T-cell (primary cell): ENCODE measurements around the gene TSC2. TPM values are rescaled to one million over a fixed set of nuclear protein-coding genes. Genes with fewer than 3 reads are reported as not detected.

Experiments used
- ATAC-seq, 4 experiments: fragments of 200-7000 bp in 3 of 4; fragments of 150-1000 bp in 1 of 4; cut with Tn5 transposase; replicated peaks in 1 of 4; 1 replicate in 3 of 4; 2 replicates in 1 of 4; pipeline ENCODE4 v1.10.0; 2021; ENCODE audit warnings: moderate library complexity in 3 of 4, mild to moderate bottlenecking in 2 of 4, moderate number of reproducible peaks in 1 of 4
- CTCF ChIA-PET, 2 donors: fragments of 300-600 bp; sonication (Branson Sonifier 250); formaldehyde crosslinking; loops; one replicate each; lab custom pipeline; 2022; ENCODE audit warnings: antibody characterized with exemption in 2 of 2; lab: Charles Lee
- POLR2A ChIA-PET, 2 donors: fragments of 300-600 bp; sonication (Branson Sonifier 250); formaldehyde crosslinking; loops; one replicate each; lab custom pipeline; 2022; ENCODE audit warnings: antibody characterized with exemption in 2 of 2; lab: Charles Lee
- DNase-seq, 35 experiments: peaks; one replicate each; pipeline versions ENCODE4 v3.0.0 to v3.0.0-alpha.2; 2013 to 2023
- H3K27ac ChIP-seq: one replicate; pipeline ENCODE4 v1.5.1; 2013; ENCODE audit warnings: low read length
- H3K27me3 ChIP-seq, 2 experiments: replicated peaks in 1 of 2; 1 replicate in 1 of 2; 2 replicates in 1 of 2; pipeline versions ENCODE4 v1.6.1 to v1.7.0; 2013; ENCODE audit warnings: low read length in 1 of 2, mixed read lengths in 1 of 2; ENCODE audit not compliant: control insufficient read depth in 2 of 2, insufficient read depth in 2 of 2; ENCODE audit errors: extremely low read depth in 1 of 2
- H3K36me3 ChIP-seq, 2 donors: 1 replicate in 1 of 2; 2 replicates in 1 of 2; pipeline versions ENCODE4 v1.6.1 to v1.7.0; 2013; ENCODE audit warnings: low read length in 1 of 2; ENCODE audit not compliant: control insufficient read depth in 2 of 2, insufficient read depth in 1 of 2; ENCODE audit errors: extremely low read depth in 1 of 2
- H3K4me1 ChIP-seq, 2 experiments: 1 replicate in 1 of 2; 2 replicates in 1 of 2; pipeline versions ENCODE4 v1.6.1 to v1.7.0; 2013; ENCODE audit warnings: low read length in 2 of 2, mixed read lengths in 1 of 2; ENCODE audit not compliant: insufficient read depth in 2 of 2, control insufficient read depth in 1 of 2; ENCODE audit errors: extremely low read depth in 1 of 2
- H3K4me3 ChIP-seq, 2 donors: 1 replicate in 1 of 2; 2 replicates in 1 of 2; pipeline versions ENCODE4 v1.5.1 to v1.7.0; 2013; ENCODE audit warnings: mild to moderate bottlenecking in 2 of 2, low read length in 1 of 2, moderate library complexity in 1 of 2; ENCODE audit not compliant: control insufficient read depth in 1 of 2; ENCODE audit errors: extremely low read depth in 1 of 2
- H3K9me3 ChIP-seq: 2 replicates; pipeline ENCODE4 v1.7.0; 2013
- H3K27ac Mint-ChIP-seq, 2 donors: one replicate each; pipeline ENCODE4 v1.8.0; 2020 to 2021; ENCODE audit warnings: mild to moderate bottlenecking in 2 of 2, mixed read lengths in 2 of 2
- H3K27me3 Mint-ChIP-seq, 2 donors: one replicate each; pipeline ENCODE4 v1.8.0; 2021 to 2022; ENCODE audit warnings: mixed read lengths in 2 of 2
- H3K36me3 Mint-ChIP-seq: one replicate; pipeline ENCODE4 v1.8.0; 2021; ENCODE audit warnings: mixed read lengths
- H3K4me1 Mint-ChIP-seq, 3 donors: one replicate each; pipeline ENCODE4 v1.8.0; 2020 to 2022; ENCODE audit warnings: mixed read lengths in 3 of 3, mild to moderate bottlenecking in 1 of 3
- H3K4me3 Mint-ChIP-seq, 3 donors: one replicate each; pipeline ENCODE4 v1.8.0; 2020 to 2022; ENCODE audit warnings: mild to moderate bottlenecking in 3 of 3, mixed read lengths in 3 of 3, moderate library complexity in 3 of 3
- H3K9me3 Mint-ChIP-seq, 3 donors: one replicate each; pipeline ENCODE4 v1.8.0; 2020 to 2022; ENCODE audit warnings: mixed read lengths in 3 of 3
- WGBS: methylation state at CpG from one replicate; pipeline ENCODE4 v1.1.5; 2013; ENCODE audit warnings: missing lambda C conversion rate; ENCODE audit not compliant: insufficient coverage; 5-methylcytosine and 5-hydroxymethylcytosine counted together
- total RNA-seq, 35 experiments: library from RNA in 6 of 35; stranded (reverse) in 6 of 35; fragments of 120-200 nt in 1 of 35; gene quantifications; one replicate each; pipeline versions ENCODE4 v1.2.1 to v1.2.4 and lab custom pipeline; 2013 to 2026

Gene TSC2
- total RNA-seq, 5 donors from 2014 or later (not counting 1 experiment from before 2014, with no cell fraction given): 134 to 181 (median 161) TPM

DNA sequence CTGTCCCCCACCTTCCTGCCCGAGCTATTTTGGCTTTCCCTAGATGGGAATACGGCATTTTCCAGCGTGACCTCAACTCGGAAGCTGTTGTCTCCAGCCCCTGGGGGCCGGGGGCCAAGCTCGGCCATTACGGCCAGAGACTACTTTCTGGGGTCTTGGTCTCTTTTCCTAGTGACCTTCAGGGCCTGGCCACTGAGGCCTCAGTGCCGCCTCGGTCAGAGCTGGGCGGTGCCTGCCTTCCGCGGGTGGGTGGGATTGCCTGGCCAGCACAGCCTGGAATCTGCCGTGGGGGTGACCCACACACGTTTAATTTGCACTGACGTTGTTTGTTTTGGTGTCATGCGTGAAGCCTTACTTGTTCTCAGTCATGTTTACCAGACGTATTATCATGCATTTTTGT, 29.2 kb downstream of the TSC2 start:
- no peak overlapping the region for H3K27ac ChIP-seq
- POLR2A ChIA-PET: no interaction called here
- no peak overlapping the region for H3K4me3 ChIP-seq
- no peaks in the 10 kb centered on the region for H3K4me1 Mint-ChIP-seq
- no peak for DNase-seq
- H3K4me1 ChIP-seq: no peaks in the 10 kb centered on the region
- ATAC-seq: no peak
- H3K27me3 Mint-ChIP-seq: no peaks in the 10 kb centered on the region
- 96% methylated on average over 16 of the region's 17 CpGs for WGBS
- H3K27ac Mint-ChIP-seq: no peak overlapping the region
- CTCF ChIA-PET: no interaction called here
- no peaks in the 10 kb centered on the region for H3K27me3 ChIP-seq
- H3K9me3 ChIP-seq: no peaks in the 10 kb centered on the region
- peaks cover 25 to 64% of the 10 kb centered on the region in 2 donors for H3K36me3 ChIP-seq
- H3K36me3 Mint-ChIP-seq: peaks cover 14% of the 10 kb centered on the region
- no peaks in the 10 kb centered on the region for H3K9me3 Mint-ChIP-seq
- H3K4me3 Mint-ChIP-seq: no peak overlapping the region

DNA sequence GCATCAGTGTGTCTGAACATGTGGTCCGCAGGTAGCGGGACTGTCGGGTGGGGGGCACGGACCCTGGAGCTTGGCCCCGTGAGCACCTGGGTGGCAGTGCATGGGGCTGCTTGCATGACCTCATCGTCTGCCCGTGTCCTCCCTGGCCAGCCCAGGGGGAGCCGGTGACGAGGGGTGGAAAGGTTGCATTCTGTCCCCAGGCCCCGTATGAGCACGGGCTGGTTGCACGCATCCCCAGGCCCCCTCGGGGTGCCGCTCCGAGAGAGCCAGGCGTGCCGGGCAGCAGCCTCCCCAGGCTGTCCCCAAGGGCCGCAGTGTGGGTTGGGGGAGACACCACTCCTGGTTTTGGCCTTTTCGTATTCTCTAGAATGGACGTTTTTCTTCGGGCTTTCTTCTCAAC, 29.9 kb downstream of the TSC2 start:
- CTCF ChIA-PET: no interaction called here
- peaks cover 31 to 63% of the 10 kb centered on the region in 2 donors for H3K36me3 ChIP-seq

DNA sequence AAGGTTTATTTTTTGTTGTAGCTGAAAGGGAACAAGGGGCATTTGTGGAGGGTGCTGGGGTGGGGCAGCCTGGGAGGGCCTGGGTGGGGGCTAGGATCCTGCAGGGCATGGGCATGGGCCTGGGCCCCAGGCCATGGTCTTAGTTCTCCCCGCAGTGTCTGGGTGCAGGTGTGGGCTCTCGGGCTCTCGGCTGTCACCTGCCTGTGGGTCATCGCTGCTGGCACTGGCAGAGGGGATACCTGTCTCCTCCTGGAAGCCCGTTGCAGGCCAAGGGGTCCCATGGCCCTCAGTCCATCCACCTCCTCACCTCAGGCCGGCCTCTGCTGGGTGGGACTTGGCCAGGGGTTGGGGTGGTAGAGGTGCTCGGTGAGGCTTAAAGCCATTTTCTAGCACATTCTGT, 30.3 kb downstream of the TSC2 start:
- ATAC-seq (no peak), DNase-seq (no peak)
- Mint-ChIP-seq H3K27ac (no peak overlapping the region), H3K4me3 (no peak overlapping the region), H3K27me3 (no peaks in the 10 kb centered on the region), H3K4me1 (no peaks in the 10 kb centered on the region), H3K36me3 (peaks cover 12% of the 10 kb centered on the region), H3K9me3 (no peaks in the 10 kb centered on the region)
- ChIA-PET CTCF (no interaction called here), POLR2A (interaction anchor here in 1 of 2 donors (0.6 kb wide), 1 partner anchor 177 kb away, joined by 6 read pairs; no protein-coding TSS in a partner anchor)
- no CpG with 5 or more reads among the region's 7 CpGs for WGBS
- Histone ChIP-seq H3K4me1 (no peaks in the 10 kb centered on the region), H3K36me3 (peaks cover 30 to 62% of the 10 kb centered on the region in 2 donors), H3K9me3 (no peaks in the 10 kb centered on the region), H3K27ac (no peak overlapping the region), H3K27me3 (no peaks in the 10 kb centered on the region), H3K4me3 (no peak overlapping the region)

More for the DNA sequence above, 29.9 kb downstream of the TSC2 start:
- Histone ChIP-seq H3K4me3 (no peak overlapping the region), H3K9me3 (no peaks in the 10 kb centered on the region), H3K4me1 (no peaks in the 10 kb centered on the region), H3K27me3 (no peaks in the 10 kb centered on the region), H3K27ac (no peak overlapping the region)
- Mint-ChIP-seq H3K4me1 (no peaks in the 10 kb centered on the region), H3K27me3 (no peaks in the 10 kb centered on the region), H3K4me3 (no peak overlapping the region), H3K27ac (no peak overlapping the region), H3K36me3 (peaks cover 11% of the 10 kb centered on the region), H3K9me3 (no peaks in the 10 kb centered on the region)
- ATAC-seq (no peak), DNase-seq (no peak)
- WGBS: 94% methylated on average over 17 of the region's 21 CpGs
- POLR2A ChIA-PET: interaction anchor here in 1 of 2 donors (0.6 kb wide), 1 partner anchor 177 kb away, joined by 6 read pairs; no protein-coding TSS in a partner anchor

DNA sequence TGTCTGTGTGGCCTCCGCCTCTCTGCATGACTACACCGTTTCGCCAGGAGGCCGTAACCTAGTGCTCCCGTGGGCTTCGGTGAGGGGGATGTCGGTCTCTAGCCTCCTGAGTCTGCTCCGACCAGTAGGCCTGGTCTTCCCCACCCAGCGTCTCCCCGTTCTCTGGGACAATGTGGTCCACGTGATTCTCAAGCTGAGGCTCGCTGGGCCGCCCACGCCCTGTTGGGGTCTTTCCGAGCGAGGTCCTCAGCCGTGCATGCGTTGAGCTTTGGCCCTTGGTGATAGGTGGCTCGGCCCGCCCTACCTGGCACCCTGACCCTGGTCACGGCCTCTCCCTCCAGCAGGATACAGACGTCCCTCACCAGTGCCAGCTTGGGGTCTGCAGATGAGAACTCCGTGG, 30.9 kb downstream of the TSC2 start:
- H3K4me1 Mint-ChIP-seq: no peaks in the 10 kb centered on the region
- 96% methylated on average over 23 of the region's 23 CpGs for WGBS
- CTCF ChIA-PET: no interaction called here

DNA sequence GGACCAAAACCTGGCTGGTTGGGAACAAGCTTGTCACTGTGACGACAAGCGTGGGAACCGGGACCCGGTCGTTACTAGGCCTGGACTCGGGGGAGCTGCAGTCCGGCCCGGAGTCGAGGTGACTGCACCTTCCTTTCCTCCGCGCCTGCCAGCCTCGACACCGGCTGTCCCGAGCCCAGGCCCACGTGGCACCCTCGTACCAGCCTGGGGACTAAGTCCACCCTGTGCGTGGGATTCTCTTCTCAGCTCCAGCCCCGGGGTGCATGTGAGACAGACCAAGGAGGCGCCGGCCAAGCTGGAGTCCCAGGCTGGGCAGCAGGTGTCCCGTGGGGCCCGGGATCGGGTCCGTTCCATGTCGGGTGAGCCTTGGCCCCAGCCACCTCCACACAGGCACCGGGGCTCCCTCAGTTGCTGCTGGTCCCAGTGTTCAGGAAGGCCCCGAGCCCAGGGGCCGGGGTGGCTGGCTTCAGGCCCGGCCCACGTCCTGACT, 31.6 kb downstream of the TSC2 start:
- H3K36me3 ChIP-seq: peaks cover 18 to 53% of the 10 kb centered on the region in 2 donors

More for the DNA sequence above, 30.9 kb downstream of the TSC2 start:
- Mint-ChIP-seq H3K36me3 (peaks cover 9% of the 10 kb centered on the region), H3K27me3 (no peaks in the 10 kb centered on the region), H3K4me3 (no peak overlapping the region), H3K9me3 (no peaks in the 10 kb centered on the region), H3K27ac (no peak overlapping the region)
- no peak overlapping the region for H3K4me3 ChIP-seq
- no peaks in the 10 kb centered on the region for H3K27me3 ChIP-seq
- H3K27ac ChIP-seq: no peak overlapping the region
- DNase-seq: no peak
- H3K4me1 ChIP-seq: no peaks in the 10 kb centered on the region
- POLR2A ChIA-PET: no interaction called here
- H3K36me3 ChIP-seq: peaks cover 24 to 56% of the 10 kb centered on the region in 2 donors
- no peaks in the 10 kb centered on the region for H3K9me3 ChIP-seq
- no peak for ATAC-seq

DNA sequence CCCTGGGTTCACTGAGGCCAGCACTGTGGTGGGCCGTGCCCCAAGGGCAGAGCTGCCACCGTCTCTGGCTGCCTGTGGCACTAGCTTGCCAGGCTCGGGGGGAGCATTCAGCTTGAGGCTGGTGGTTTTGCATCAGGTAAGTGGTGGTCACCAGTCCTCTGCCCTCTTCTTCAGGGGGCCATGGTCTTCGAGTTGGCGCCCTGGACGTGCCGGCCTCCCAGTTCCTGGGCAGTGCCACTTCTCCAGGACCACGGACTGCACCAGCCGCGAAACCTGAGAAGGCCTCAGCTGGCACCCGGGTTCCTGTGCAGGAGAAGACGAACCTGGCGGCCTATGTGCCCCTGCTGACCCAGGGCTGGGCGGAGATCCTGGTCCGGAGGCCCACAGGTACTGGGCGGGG, 32.2 kb downstream of the TSC2 start:
- no peaks in the 10 kb centered on the region for H3K9me3 Mint-ChIP-seq
- H3K4me3 Mint-ChIP-seq: no peak overlapping the region
- H3K36me3 ChIP-seq: peaks cover 22 to 55% of the 10 kb centered on the region in 2 donors
- H3K27me3 Mint-ChIP-seq: no peaks in the 10 kb centered on the region
- no peaks in the 10 kb centered on the region for H3K4me1 Mint-ChIP-seq
- POLR2A ChIA-PET: no interaction called here
- H3K36me3 Mint-ChIP-seq: peaks cover 6% of the 10 kb centered on the region
- H3K9me3 ChIP-seq: no peaks in the 10 kb centered on the region
- H3K27ac Mint-ChIP-seq: no peak overlapping the region
- no peak overlapping the region for H3K27ac ChIP-seq
- DNase-seq (no peak), ATAC-seq (no peak)
- H3K4me1 ChIP-seq: no peaks in the 10 kb centered on the region
- CTCF ChIA-PET: no interaction called here
- WGBS: 96% methylated on average over 14 of the region's 16 CpGs
- no peak overlapping the region for H3K4me3 ChIP-seq
- no peaks in the 10 kb centered on the region for H3K27me3 ChIP-seq

More for the DNA sequence above, 31.6 kb downstream of the TSC2 start:
- no peak overlapping the region for H3K27ac ChIP-seq
- Mint-ChIP-seq H3K27me3 (no peaks in the 10 kb centered on the region), H3K9me3 (no peaks in the 10 kb centered on the region), H3K27ac (no peak overlapping the region), H3K4me3 (no peak overlapping the region), H3K4me1 (no peaks in the 10 kb centered on the region), H3K36me3 (peaks cover 9% of the 10 kb centered on the region)
- POLR2A ChIA-PET: no interaction called here
- DNase-seq (no peak), ATAC-seq (no peak)
- H3K27me3 ChIP-seq: no peaks in the 10 kb centered on the region
- no peak overlapping the region for H3K4me3 ChIP-seq
- H3K4me1 ChIP-seq: no peaks in the 10 kb centered on the region
- WGBS: 97% methylated on average over 25 of the region's 30 CpGs
- CTCF ChIA-PET: no interaction called here
- H3K9me3 ChIP-seq: no peaks in the 10 kb centered on the region
